GM10266 (cell line): ENCODE data around the gene GRK3.
A peak's percentile ranks its signal among the peaks of the same experiment; 100 is the strongest.
"Not testable (repeated sequence)": the region's sequence is repeated elsewhere in the genome, so short reads cannot be mapped to it uniquely, and the experiment has no call there.

Experiments used
- DNase-seq: peaks from one replicate; pipeline ENCODE4 v3.0.0; 2012; ENCODE audit errors: extremely low spot score
- TF ChIP-seq, protein P1 (sequence below): IDR thresholded peaks from 2 replicates; pipeline ENCODE4 v1.5.1; 2012; ENCODE audit warnings: mild to moderate bottlenecking, low read depth; ENCODE audit not compliant: control insufficient read depth, insufficient read depth; ENCODE audit errors: missing control alignments

Gene GRK3

DNA sequence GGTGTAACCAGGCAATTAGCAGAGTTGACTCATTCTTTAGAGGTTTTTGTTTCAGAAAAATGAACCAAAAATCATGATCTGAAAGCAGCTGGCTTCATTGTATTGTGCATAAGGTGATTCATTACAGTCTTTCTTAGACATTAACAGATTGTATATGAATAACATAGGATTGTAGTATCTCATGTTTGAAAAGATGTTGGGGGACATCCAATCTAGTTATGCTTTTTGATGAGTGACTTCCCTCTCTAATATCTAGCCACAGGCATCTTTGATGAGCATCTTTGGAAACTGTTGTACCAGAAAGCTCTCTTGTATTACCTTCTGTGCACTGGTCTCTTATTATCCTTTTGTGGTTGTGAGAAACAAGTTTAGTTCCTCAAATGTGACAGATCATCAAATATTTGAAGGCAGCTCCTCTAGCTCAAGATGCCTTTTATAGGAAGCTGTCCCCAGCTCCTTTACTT is 8.3 kb downstream of the GRK3 start:
- peak; percentile 33 for DNase-seq
- TF ChIP-seq, protein P1, sequence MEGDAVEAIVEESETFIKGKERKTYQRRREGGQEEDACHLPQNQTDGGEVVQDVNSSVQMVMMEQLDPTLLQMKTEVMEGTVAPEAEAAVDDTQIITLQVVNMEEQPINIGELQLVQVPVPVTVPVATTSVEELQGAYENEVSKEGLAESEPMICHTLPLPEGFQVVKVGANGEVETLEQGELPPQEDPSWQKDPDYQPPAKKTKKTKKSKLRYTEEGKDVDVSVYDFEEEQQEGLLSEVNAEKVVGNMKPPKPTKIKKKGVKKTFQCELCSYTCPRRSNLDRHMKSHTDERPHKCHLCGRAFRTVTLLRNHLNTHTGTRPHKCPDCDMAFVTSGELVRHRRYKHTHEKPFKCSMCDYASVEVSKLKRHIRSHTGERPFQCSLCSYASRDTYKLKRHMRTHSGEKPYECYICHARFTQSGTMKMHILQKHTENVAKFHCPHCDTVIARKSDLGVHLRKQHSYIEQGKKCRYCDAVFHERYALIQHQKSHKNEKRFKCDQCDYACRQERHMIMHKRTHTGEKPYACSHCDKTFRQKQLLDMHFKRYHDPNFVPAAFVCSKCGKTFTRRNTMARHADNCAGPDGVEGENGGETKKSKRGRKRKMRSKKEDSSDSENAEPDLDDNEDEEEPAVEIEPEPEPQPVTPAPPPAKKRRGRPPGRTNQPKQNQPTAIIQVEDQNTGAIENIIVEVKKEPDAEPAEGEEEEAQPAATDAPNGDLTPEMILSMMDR: no peak

DNA sequence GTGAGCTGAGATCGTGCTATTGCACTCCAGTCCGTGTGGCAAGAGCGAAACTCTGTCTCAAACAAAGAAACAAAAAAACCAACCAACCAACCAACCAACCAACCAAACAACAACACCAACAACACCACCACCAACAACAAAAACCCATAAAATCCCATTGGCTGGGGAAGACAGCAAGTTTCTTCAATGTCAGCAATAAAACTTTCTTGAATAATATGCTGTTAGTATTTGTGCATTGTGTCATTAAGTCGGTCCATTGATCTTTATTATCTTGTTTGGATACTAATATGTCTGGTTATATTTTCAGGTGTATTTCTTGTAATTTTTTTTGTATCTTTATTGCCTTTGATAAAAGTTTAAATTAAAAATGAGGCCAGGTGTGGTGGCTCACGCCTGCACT is 9.4 kb downstream of the GRK3 start:
- no peak for DNase-seq
- TF ChIP-seq, protein P1: no peak

DNA sequence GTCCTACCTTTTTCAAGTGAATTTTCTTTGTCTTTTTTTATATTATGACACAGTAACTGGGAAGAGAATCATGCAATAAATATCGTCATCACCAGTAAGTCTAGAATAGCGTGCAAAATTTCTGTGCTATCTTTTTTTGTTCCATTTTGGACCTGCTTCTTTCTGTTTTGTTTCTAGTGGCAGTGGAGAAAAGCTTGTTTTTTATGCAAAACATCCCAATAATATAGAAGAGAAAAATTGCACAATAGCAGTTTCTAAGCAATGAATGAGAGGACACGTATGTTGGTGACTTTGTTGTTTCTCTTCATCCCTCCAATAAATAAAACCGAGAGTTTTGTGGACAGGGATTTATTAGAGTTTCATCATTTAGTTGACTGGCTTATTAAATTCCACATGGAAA is 10.3 kb downstream of the GRK3 start:
- TF ChIP-seq, protein P1: no peak
- no peak for DNase-seq

DNA sequence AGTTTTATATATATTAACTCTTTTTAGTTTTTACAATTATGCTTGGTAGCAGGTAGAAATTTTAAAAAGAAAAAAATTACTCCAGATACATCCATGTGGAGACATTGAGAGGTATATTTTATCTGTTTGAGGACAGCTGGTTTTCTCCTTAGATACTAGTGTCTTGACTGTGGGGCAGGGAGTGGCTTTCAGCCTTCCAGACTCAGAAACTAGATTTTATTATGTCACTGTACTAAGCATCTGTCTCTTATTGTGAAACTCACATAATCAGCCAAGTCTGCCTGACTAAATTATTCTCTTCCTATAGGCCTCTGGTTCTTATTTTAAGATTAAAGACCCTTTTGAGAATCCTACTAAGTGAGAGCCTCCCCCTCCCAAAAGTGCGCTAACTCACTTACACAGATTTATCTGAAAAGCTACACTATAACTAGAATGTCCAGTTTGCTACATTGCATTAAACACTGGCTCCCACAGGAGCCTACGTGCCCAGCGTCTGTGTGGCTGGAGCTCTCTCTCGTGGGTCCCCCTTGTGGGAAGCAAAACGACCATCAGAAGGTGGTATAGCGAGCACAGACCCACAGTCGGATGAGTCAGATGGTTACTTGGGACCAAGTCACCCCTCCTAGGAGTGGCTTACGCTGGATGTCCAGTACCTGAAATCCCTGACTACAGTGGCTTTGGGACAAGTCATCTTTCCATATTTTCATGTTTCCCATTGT is 11.4 kb downstream of the GRK3 start:
- not testable (repeated sequence) for DNase-seq

DNA sequence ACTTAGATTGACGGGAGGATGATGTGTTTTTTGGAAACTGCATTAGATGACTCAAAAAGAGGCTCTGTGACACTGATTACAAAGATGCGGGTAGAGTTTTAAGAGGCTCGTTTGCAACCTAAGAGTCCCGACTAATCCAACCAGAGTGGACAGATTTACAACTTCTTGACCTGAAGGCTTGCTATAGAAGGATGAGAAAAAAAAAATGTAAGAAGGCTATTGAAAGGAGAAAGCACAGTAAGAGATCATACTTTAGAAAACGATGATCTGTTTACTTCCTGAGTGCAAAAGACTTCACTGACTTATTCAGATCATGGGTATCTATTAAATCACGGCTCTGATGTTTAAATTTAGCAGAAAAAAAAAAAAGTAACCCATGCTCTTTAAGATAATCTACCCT is 17.0 kb downstream of the GRK3 start:
- not testable (repeated sequence) for DNase-seq

DNA sequence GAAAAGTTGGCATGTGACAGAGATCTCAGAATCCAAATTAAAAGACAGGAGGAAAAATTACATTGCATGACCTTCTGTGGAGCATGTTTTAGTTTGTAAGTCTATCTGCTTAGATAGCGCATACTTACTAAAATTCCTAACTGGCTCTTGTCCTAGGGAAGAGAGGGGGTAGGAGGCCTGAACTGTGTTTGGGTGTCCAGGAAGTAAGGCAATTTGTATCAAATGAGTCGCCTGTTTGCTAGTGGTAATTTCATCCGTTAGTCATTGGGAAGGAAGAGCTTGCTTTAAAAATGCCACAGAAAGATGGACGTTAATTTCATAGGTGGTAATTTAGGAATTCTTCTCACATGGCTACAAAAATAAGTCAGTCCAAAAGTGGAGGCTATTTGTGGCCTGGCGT is 18.5 kb downstream of the GRK3 start:
- TF ChIP-seq, protein P1: no peak
- no peak for DNase-seq

DNA sequence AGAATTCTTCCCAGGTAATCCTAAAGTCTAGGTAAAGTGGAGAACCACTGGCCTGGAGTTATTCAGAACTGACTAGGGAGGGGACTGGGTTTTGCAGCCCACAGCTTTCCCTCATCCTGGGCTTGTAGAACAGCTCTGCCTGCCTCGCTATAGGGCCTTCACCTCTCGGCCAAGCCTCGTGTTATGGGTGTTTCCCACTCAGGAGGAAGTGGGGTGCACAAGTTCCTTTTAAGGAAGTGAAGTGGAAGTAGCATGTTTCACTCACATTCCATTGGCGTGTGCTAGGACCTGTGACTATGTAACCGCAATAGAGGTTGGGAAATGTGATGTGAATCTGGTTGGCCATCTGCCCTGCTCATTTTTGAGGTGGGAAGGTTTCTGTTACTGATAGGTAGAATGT is 20.5 kb downstream of the GRK3 start:
- not testable (repeated sequence) for DNase-seq

DNA sequence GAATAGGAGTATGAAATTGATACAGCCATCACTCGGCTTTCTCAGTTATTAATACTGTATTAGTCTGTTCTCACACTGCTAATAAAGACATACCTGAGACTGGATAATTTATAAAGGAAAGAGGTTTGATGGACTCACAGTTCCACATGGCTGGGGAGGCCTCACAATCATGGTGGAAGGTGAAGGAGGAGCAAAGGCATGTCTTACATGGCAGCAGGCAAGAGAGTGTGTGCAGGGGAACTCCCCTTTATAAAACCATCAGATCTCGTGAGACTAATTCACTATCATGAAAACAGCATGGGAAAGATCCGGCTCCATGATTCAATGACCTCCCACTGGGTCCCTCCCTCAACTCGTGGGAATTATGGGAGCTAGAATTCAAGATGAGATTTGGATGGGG is 25.2 kb downstream of the GRK3 start:
- not testable (repeated sequence) for DNase-seq

DNA sequence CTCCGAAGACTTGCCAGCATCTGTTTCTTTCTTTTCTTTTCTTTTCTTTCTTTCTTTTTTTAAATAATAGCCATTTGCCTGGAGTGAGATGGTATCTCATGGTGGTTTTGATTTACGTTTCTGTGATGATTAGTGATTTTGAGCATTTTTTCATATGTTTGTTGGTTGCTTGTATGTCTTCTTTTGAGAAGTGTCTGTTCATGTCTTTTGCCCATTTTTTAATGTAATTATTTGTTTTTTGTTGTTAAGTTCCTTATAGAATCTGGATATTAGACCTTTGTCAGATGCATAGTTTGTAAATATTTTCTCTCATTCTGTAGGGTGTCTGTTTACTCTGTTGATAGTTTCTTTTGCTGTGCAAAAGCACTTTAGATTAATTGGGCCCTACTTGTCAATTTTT is 28.8 kb downstream of the GRK3 start:
- DNase-seq: not testable (repeated sequence)

DNA sequence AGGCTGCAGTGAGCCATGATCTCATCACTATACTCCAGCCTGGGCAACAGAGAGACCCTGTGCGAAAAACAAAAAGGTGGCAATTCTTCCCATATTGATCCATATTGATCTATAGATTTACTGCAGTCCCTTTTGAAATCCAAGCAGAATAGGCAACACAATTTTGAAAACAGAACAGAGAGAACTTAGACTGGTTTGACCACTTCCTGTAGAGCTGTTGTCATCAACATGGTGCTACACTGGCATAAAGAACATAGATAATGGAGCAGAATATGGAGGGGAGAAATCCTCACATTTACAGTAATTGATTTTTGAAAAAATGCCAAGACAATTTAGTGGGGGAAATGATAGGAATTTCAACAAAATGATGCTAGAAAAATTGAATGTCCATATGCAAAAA is 34.1 kb downstream of the GRK3 start:
- TF ChIP-seq, protein P1: no peak
- no peak for DNase-seq
